Inflammatory macrophage treated with lipopolysaccharide for 4 hours (primary cell): Measurements from ENCODE around the gene LMX1B.

Source experiments
- DNase-seq: peaks from one replicate; pipeline ENCODE4 v3.0.0-alpha.2; 2020

LMX1B gene

DNA sequence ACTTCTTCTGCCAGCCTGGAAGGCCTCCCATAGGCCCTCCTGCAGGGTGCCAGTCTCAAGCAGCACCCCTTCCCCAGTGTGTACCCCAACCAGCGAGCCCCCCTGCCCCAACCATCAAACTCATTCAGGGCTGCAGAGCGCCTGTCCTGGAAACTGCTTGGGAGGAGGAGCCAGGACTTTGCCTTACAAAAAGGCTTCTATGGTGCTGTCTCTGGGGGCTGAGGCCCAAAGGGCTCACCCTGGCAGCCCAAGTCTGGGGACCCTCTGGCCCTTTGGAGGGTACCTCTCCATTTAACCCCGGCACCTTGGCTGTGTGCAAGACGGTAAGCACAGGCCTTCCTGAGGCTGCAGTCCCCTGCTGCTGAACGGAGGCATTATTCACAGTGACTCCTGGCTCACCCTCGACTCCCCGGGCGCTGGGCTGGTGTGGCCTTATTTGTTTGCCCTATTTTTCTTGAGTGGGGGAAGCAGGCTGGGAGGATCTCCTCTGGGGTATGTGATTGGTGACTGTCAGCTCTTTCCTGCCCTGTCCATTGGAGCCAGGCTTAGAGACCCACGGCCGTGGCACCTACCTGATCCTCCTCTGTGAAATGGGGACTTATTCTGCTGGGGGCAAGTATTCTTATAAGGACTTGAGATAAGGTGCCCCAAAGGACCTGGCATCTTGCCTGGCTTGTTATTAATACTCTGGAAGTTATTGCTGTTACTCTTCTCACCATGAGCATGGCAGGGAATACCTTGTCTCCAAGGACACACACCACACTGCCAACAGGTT lies 5.8 kb downstream of the LMX1B start:
- no peak for DNase-seq

GRCh38 chr9:126620478-126620877 lies 6.8 kb downstream of the LMX1B start:
- DNase-seq = no peak

- no peak for DNase-seq
Observed at GRCh38 chr9:126621061-126621918, 7.6 kb downstream of the LMX1B start.

- DNase-seq = no peak
Observed at GRCh38 chr9:126621919-126622735, 8.4 kb downstream of the LMX1B start.

DNA sequence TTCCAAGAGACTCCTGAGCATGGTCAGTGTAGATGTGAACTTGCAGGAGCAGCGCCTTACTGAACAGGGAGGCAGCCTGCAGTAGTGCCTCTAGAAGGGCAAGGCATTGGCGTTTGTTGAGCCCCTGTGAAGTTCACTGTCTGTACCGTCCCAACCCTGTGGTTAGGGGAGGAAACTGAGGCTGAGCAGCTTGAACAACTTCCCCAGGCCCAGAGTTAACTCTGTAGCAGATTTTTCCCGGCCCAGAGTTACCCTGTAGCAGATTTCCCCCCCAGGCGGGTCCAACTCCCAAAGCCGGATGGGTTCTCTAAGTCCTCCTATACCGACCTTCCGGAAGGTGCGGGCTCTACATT lies 9.6 kb downstream of the LMX1B start:
- no peak for DNase-seq

DNA sequence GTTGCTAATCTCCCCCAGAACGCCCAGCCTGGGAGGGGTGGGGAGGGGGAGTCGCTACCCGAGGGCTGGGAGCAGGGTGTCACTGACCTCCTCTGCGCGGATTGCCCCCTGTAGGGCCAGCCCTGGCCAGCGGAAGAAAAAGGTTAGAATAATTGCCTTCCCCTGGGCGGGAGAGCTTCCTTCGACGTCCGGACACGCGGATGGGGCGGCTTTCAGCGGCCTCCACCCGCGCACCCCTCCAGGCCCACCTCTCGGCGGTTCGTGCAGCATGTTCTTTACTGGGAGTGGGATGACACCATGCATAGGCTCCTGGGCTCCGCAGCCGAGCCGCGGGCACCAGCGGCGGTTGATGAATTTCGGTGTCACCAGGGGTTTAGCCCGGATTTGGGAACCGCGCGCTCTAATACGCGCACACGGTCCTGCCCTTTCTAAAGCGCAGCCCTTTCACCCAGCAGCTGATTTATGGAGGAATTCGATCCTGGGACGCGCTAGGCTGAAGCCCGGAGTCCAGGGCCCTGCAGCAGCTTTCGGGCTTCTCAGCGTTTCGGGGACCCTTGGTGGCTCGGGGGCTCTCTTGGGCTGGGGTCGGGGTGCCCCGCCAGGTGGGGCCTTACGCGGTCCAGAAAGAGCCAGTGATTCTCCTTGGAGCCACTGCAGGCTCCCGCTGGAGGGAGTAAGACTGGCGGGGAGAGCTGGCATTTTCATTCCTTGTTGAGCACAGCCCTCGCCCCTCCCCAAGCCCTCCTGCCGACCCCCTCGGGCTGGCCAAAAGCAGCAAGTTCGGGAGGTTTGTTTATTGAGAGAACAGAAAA lies 10.1 kb downstream of the LMX1B start:
- no peak for DNase-seq

GRCh38 chr9:126624479-126624826 lies 10.7 kb downstream of the LMX1B start:
- no peak for DNase-seq

- no peak for DNase-seq
Observed at GRCh38 chr9:126624912-126625311, 11.2 kb downstream of the LMX1B start.

- no peak for DNase-seq
Observed at GRCh38 chr9:126625329-126626126, 11.8 kb downstream of the LMX1B start.

DNA sequence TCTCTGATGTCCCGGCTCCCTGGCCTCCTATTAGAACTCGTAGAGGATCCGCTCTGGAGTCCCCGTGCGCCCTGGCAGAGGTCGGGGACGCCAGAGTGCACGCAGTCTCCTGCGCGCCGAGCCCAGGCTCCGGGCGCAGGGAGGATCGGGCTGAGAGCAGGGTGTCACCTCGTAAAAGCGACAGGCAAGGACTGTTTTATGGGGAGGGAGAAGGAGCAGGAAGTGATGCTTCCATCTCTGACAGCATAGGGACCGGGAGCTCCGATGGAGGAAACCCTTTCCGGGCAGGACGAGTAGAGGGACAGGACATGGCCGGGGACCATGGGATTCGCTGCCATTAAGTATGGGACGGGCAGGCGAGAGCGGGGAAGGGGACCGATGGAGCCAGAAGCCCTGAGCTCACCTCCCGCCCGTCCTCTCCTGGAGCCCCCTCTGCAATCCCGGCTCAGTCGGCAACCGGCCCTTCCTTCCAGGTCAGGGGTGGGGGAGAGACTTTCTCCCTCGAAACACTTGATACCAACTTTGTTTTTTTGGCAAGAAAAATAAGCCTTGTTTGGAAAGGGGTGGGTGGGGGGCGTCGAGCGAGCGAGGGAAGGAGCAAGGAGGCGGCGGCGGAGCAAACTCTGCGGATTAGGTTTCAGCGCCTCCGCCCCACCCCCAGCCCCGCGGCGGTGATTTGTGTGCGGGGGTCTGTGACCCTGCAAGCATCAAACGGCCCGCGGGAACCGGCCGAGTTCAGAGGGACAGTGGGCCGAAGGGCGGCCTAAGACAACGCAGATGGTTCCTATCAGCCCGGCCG lies 12.6 kb downstream of the LMX1B start:
- DNase-seq = no peak

DNA sequence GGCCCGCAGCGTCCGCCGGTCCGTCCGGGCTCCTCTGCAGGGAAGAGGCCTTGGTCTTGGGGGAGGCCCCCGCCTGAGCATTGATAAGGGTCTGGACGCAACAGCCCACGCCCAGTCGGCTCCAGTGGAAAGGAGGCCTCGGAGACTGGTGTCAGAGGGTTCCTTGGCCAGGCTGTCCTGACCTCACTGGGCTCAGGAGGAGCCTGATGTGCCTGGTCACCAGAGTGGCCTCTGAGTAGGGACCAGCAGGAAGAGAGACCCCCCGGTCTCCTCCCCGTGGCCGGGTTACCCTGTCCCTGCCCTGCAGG lies 13.2 kb downstream of the LMX1B start:
- DNase-seq = no peak

GRCh38 chr9:126628146-126628545 lies 14.4 kb downstream of the LMX1B start:
- no peak for DNase-seq

DNA sequence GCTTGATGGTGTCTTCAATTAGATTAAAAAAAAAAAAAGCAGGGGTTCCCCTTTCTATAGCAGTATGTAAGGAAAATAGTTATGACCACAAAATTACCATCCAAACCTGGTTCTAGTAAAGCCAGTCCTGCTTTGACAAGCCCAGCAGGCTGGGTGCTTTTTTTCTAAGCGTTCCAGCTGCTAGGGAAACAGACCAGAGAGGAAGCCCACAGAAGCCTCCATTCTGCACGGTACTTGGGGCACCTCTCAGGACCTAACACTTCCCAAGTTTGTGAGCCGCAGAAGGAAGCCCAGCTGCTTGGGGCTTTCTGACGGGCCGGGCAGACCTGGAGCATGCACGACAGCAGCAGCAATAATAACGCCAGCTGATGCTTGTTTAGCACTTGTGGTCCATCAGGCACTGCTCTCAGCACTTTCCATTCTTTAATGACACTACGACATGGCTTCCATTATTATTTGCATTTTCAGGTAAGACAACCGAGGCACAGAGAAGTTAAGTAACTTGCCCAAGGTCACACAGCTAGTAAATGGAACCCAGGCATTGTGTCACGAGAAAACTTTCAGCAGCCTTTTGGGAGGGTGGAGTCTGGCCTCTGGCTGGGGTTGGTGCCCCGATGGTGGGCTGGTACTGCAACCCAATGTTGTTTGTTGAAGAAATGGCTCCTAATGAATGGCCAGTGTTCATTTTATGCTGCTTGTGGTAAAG lies 15.4 kb downstream of the LMX1B start:
- no peak for DNase-seq

GRCh38 chr9:126630458-126631237 lies 16.9 kb downstream of the LMX1B start:
- DNase-seq = no peak

- DNase-seq = no peak
Observed at GRCh38 chr9:126631254-126631653, 17.5 kb downstream of the LMX1B start.

DNA sequence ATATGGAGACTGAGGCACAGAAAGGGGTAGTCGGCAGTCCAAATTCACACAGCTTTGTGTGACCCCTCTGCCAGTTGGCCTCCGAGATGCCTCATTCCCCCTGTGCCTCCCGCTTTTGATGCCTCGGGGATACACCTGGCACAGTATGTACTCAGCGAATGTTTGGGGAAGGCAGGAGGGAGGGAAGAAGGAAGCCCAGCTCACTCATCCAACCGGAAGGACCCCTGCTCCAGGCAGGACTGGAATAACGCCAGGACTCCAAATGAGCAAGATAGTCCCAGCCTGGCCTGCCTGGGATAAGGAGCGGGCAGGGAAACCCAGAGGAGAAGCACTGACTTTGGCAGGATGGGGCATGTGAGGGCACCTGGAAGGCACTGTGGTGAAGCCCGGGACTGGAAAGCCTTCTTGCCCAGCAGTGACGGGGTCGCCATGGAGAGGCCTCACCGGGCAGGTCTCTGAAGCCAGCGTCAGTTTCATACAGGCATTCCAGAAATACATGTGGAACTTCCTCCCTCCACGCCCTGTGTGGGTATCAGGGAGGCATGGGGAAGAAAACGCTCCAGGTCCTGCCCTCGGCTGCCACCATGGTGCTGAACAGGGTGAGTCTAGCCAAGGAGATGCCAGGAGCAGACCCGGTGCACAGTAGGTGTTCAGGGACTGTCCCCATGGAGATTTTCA lies 20.3 kb downstream of the LMX1B start:
- no peak for DNase-seq

GRCh38 chr9:126635061-126635460 lies 21.3 kb downstream of the LMX1B start:
- DNase-seq = no peak

DNA sequence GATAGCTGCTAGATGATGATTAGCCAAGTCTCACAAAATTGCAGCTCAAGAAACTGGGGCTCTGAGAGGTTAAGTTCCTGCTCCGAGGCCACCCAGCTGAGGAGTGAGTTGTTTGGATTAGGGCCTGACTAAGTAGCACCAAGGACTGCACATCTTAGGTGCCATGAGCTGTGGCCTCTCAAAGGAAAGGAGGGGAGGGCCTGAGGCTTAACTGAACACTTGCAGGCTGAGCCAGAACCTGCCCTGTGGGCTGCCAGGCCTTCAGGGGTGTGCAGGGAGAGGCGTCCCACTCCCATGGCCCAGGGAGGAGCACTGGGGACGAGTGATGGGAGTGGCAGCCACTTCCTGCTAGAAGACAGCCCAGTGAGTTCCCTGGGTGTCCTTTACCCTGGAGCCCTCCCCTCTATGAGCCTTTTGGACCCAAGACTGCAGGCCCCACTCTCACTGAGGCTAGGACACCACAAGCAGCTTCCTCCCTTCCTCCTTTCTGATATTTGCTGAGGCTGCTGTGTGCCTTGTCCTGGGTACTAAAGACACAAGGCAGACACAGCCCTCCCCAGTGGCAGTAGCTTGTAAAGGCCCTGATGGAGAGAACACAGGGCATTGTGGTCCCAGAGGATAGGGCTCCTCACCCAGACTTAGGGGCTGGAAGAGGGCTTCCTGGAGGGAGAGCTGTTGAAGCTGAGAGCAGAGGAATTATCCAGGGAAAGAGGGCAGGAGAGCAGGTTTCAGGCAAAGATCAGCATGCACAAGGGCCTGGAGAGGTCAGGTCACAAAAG lies 22.1 kb downstream of the LMX1B start:
- DNase-seq = no peak
